H9 (cell line): ENCODE results near the gene CAVIN2. TPM values are rescaled to one million over a fixed set of nuclear protein-coding genes. Genes with fewer than 3 reads are reported as not detected.

Source experiments
- total RNA-seq: library from RNA; stranded (reverse); gene quantifications from 2 replicates; pipeline ENCODE4 v1.2.1, GENCODE V29; 2021

Gene CAVIN2
- total RNA-seq, 1 experiment from 2014 or later: not detected

Other genes with a start within 250 kb of the CAVIN2 start
- 3.2 TPM in 2 replicates for gene NABP1, start 169.0 kb downstream of the CAVIN2 start, total RNA-seq